ENCODE measurements around the gene SUPT5H. TPM values are rescaled to one million over a fixed set of nuclear protein-coding genes. Genes with fewer than 3 reads are reported as not detected.

SUPT5H gene
- total and polyA plus RNA-seq, 10 of the 15 experiments (the other 5 are each of a cell fraction or from before 2014, with no cell fraction given): 27.2 to 194 (median 83.6) TPM

GRCh38 chr19:39412867-39413271, 32.5 kb upstream of the SUPT5H start (continued):
- TF ChIP-seq SUZ12 (IDR thresholded peaks at IDR 0.05; ENCODE audit: unreplicated experiment): no peak
- no peak for TF ChIP-seq PAX8 (IDR thresholded peaks at IDR 0.05)
- TF ChIP-seq MEF2B (IDR thresholded peaks at IDR 0.05; ENCODE audit: partially characterized antibody, poor library complexity, severe bottlenecking): no peak
- TF ChIP-seq HCFC1 (IDR thresholded peaks at IDR 0.05; ENCODE audit: low read length): no peak
- TF ChIP-seq SREBF1 (IDR thresholded peaks at IDR 0.05; ENCODE audit: low read length): no peak
- no peak for TF ChIP-seq ZBTB33 (IDR thresholded peaks at IDR 0.05)
- no peak for TF ChIP-seq TCF7 (IDR thresholded peaks at IDR 0.05; ENCODE audit: borderline replicate concordance)
- no peak for TF ChIP-seq SP1 (IDR thresholded peaks at IDR 0.05; ENCODE audit: low read depth, low read length)
- TF ChIP-seq ZNF622 (IDR thresholded peaks at IDR 0.05): no peak
- TF ChIP-seq RB1 (IDR thresholded peaks at IDR 0.05; ENCODE audit: borderline replicate concordance): no peak
- no peak; a peak in 1 of 4 replicates for TF ChIP-seq ETV6 (conservative IDR thresholded peaks at IDR 0.05 in 1 of 2, IDR thresholded peaks at IDR 0.05 in 1 of 2; ENCODE audit: borderline replicate concordance in 1 of 2, low read depth in 1 of 2)
- 0 out of 2 replicates have a peak, but pooled peaks have one; percentile 16 for TF ChIP-seq LARP7 (IDR thresholded peaks at IDR 0.05)
- 0 out of 2 replicates have a peak, but pooled peaks have one; percentile 55 for TF ChIP-seq GATAD2B (conservative IDR thresholded peaks at IDR 0.05; ENCODE audit: low read depth)
- TF ChIP-seq ATF3 (IDR thresholded peaks at IDR 0.05; ENCODE audit: borderline replicate concordance, extremely low read depth, low read depth, low read length): no peak
- TF ChIP-seq JUND (IDR thresholded peaks at IDR 0.05; ENCODE audit: low read depth, low read length): no peak
- peak; percentile 64 for TF ChIP-seq IKZF1 (conservative IDR thresholded peaks at IDR 0.05)
- TF ChIP-seq EED (IDR thresholded peaks at IDR 0.05; ENCODE audit: low read depth): no peak; the same call in 1 of the 2 replicates
- 0 out of 2 replicates have a peak, but pooled peaks have one; percentile 6 for TF ChIP-seq MTA2 (IDR thresholded peaks at IDR 0.05; ENCODE audit: low read depth)
- no peak for TF ChIP-seq ZZZ3 (IDR thresholded peaks at IDR 0.05; ENCODE audit: control insufficient read depth, insufficient read length, low read depth)

Data from GM12878 (cell line).